Measurements from ENCODE around the gene CAMK2B.
"Not testable (repeated sequence)": the region's sequence is repeated elsewhere in the genome, so short reads cannot be mapped to it uniquely, and the experiment has no call there.

CAMK2B gene

GRCh38 chr7:44187636-44188416 lies 137.6 kb downstream of the CAMK2B start:
- no peak for DNase-seq

GRCh38 chr7:44186736-44187135 lies 138.7 kb downstream of the CAMK2B start:
- no peak for DNase-seq

- no peak for DNase-seq
These were observed 139.7 kb downstream of the CAMK2B start for GRCh38 chr7:44185729-44186128.

GRCh38 chr7:44184873-44185446 lies 140.4 kb downstream of the CAMK2B start:
- DNase-seq = no peak

GRCh38 chr7:44184206-44184872 lies 141.1 kb downstream of the CAMK2B start:
- DNase-seq = no peak

- no peak for DNase-seq
These were observed 142.0 kb downstream of the CAMK2B start for GRCh38 chr7:44183386-44183785.

- DNase-seq = no peak
These were observed 142.6 kb downstream of the CAMK2B start for GRCh38 chr7:44182827-44183226.

- DNase-seq = no peak
These were observed 144.8 kb downstream of the CAMK2B start for GRCh38 chr7:44180631-44181030.

- DNase-seq = no peak
These were observed 147.7 kb downstream of the CAMK2B start for GRCh38 chr7:44177570-44178131.

- DNase-seq = no peak
These were observed 148.9 kb downstream of the CAMK2B start for GRCh38 chr7:44176486-44176885.

GRCh38 chr7:44175730-44176129 lies 149.7 kb downstream of the CAMK2B start:
- no peak for DNase-seq

GRCh38 chr7:44174694-44174948 lies 150.8 kb downstream of the CAMK2B start:
- not testable (repeated sequence) for DNase-seq

- no peak for DNase-seq
These were observed 151.3 kb downstream of the CAMK2B start for GRCh38 chr7:44173911-44174693.

- DNase-seq = no peak
These were observed 152.5 kb downstream of the CAMK2B start for GRCh38 chr7:44172803-44173424.

GRCh38 chr7:44172352-44172751 lies 153.0 kb downstream of the CAMK2B start:
- no peak for DNase-seq

GRCh38 chr7:44171901-44172300 lies 153.5 kb downstream of the CAMK2B start:
- DNase-seq = not testable (repeated sequence)

- DNase-seq = no peak
These were observed 157.5 kb downstream of the CAMK2B start for GRCh38 chr7:44167920-44168319.
